ENCODE measurements around the gene SPPL2B.

SPPL2B gene

DNA sequence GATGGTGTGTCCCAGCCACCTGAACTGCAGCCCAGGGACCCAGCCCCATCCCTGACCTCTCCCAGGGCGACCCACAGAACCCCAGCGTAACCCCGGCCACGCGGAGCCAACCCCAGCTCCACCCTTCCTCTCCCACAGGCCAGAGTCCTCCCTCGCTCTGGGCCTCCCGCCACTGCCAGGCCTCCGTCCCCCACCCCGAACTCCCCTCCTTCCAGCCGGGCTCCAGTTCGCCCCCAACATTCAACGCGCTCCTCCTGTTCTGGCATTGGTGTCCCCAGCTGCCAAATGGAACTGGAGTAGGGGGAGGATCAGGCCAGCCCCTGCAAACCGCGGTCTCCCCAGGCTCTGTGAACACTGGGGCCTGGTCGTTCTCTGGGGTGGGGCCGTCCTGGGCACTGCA, 28.0 kb upstream of the SPPL2B start:
- Histone ChIP-seq H3K9ac (ENCODE audit: low read depth, low read length, poor library complexity, severe bottlenecking) (no peak overlapping the region), H3K9me2 (replicated peaks; ENCODE audit: low read depth, low read length) (no peaks in the 10 kb centered on the region), H3K4me3 (ENCODE audit: low read length, poor library complexity, severe bottlenecking) (no peak overlapping the region), H2AFZ (ENCODE audit: low read length) (no peak overlapping the region), H3K9me3 (ENCODE audit: insufficient read depth, low read depth, low read length) (no peaks in the 10 kb centered on the region), H3K4me2 (ENCODE audit: low read depth, low read length, poor library complexity, severe bottlenecking) (no peak overlapping the region), H3K27me3 (ENCODE audit: insufficient read depth, low read length, poor library complexity, severe bottlenecking) (no peaks in the 10 kb centered on the region), H3K36me3 (ENCODE audit: insufficient read depth, low read length) (no peaks in the 10 kb centered on the region), H3K4me1 (ENCODE audit: insufficient read depth, low read length, poor library complexity, severe bottlenecking) (no peaks in the 10 kb centered on the region), H3F3A (ENCODE audit: low read depth) (no peaks in the 10 kb centered on the region), H4K20me1 (ENCODE audit: insufficient read depth, low read length, poor library complexity, severe bottlenecking) (no peaks in the 10 kb centered on the region), H3K79me2 (ENCODE audit: insufficient read depth, low read length) (no peaks in the 10 kb centered on the region)
- no peak for TF ChIP-seq EZH2phosphoT487 (IDR thresholded peaks at IDR 0.05; ENCODE audit: borderline replicate concordance)
- TF ChIP-seq, protein P1, sequence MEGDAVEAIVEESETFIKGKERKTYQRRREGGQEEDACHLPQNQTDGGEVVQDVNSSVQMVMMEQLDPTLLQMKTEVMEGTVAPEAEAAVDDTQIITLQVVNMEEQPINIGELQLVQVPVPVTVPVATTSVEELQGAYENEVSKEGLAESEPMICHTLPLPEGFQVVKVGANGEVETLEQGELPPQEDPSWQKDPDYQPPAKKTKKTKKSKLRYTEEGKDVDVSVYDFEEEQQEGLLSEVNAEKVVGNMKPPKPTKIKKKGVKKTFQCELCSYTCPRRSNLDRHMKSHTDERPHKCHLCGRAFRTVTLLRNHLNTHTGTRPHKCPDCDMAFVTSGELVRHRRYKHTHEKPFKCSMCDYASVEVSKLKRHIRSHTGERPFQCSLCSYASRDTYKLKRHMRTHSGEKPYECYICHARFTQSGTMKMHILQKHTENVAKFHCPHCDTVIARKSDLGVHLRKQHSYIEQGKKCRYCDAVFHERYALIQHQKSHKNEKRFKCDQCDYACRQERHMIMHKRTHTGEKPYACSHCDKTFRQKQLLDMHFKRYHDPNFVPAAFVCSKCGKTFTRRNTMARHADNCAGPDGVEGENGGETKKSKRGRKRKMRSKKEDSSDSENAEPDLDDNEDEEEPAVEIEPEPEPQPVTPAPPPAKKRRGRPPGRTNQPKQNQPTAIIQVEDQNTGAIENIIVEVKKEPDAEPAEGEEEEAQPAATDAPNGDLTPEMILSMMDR (conservative IDR thresholded peaks at IDR 0.05; ENCODE audit: low read length) = no peak

DNA sequence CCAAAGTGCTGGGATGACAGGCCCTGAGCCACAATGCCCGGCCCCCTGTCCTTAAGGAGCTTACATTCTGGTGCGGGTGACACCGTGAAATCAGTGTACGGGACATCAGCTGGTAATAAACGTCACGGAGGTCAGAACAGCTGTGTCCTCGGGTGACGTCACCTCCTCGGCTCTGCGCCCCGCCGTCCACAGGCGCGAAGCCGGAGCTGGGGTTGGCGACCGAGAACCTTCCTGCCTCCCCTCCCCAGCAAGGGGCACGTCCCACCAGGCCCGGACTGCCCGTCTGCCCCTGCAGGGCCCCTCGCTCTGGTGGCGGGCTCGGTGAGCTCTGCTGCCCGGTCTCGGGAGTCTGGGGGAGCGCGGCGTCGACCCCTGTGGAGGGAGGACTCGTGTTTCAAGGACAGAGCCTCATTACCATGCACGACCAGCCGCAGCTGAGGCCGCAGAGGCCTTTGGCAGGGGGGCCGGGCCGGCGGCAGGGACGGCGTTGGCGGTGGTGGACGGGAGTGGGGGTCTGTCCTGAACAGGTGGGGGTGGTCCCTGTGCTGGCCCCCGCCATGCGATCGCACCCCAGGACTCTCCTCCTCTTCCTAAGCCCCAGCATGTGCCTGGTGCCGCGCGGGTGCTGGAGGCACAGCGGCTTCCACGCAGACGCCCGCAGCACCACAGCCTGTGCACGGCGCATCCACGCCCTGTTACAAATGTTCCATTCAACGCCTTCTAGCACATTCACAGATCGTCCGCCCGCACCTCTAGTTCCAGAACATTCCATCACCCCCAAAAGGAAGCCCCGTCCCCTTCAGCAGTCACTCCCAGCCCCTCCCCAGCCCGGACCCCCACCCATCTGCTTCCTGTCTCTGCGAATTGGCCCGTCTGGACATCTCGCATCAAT, 25.9 kb upstream of the SPPL2B start:
- Histone ChIP-seq H3K27me3 (ENCODE audit: insufficient read depth, low read length, poor library complexity, severe bottlenecking) (no peaks in the 10 kb centered on the region), H3K36me3 (ENCODE audit: insufficient read depth, low read length) (no peaks in the 10 kb centered on the region), H3K4me1 (ENCODE audit: insufficient read depth, low read length, poor library complexity, severe bottlenecking) (no peaks in the 10 kb centered on the region), H3K9me3 (ENCODE audit: insufficient read depth, low read depth, low read length) (no peaks in the 10 kb centered on the region), H3K9ac (ENCODE audit: low read depth, low read length, poor library complexity, severe bottlenecking) (no peak overlapping the region), H3K9me2 (replicated peaks; ENCODE audit: low read depth, low read length) (no peaks in the 10 kb centered on the region), H3K4me2 (ENCODE audit: low read depth, low read length, poor library complexity, severe bottlenecking) (no peak overlapping the region), H4K20me1 (ENCODE audit: insufficient read depth, low read length, poor library complexity, severe bottlenecking) (no peaks in the 10 kb centered on the region), H2AFZ (ENCODE audit: low read length) (no peak overlapping the region), H3K79me2 (ENCODE audit: insufficient read depth, low read length) (no peaks in the 10 kb centered on the region), H3F3A (ENCODE audit: low read depth) (no peaks in the 10 kb centered on the region), H3K4me3 (ENCODE audit: low read length, poor library complexity, severe bottlenecking) (no peak overlapping the region)
- TF ChIP-seq, protein P1 (conservative IDR thresholded peaks at IDR 0.05; ENCODE audit: low read length) = no peak
- TF ChIP-seq EZH2phosphoT487 (IDR thresholded peaks at IDR 0.05; ENCODE audit: borderline replicate concordance) = no peak

DNA sequence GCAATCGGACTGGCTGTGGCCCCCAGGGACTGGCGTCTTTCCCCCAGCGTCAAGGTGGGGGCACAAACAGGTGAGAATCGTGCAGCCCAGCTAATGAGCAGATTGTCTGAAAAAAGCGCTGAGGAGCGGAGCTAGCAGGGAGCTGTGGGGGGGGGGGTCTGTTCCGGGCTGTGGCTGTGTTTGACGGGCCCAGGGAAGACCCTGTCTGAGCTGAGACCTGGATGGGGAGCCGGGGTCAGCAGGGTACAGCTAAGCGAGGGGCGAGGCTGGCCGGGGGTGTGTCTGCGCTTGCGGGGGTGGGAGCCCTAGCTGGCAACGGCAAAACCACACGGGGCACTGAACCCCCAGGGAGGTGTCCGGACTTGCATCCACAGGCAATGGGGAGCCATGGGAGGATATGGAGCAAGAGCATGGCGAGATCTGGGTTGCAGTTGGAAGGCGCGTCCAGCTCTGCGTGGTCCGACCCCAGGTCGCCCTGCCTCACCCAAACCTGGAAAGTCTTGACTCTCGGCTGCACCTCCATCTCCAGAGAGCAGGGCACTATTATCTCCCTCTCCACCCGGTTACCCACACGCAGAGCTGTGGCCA, 25.2 kb upstream of the SPPL2B start:
- Histone ChIP-seq H4K20me1 (ENCODE audit: insufficient read depth, low read length, poor library complexity, severe bottlenecking) (no peaks in the 10 kb centered on the region), H3K9me2 (replicated peaks; ENCODE audit: low read depth, low read length) (no peaks in the 10 kb centered on the region), H2AFZ (ENCODE audit: low read length) (no peak overlapping the region), H3K79me2 (ENCODE audit: insufficient read depth, low read length) (no peaks in the 10 kb centered on the region), H3K4me1 (ENCODE audit: insufficient read depth, low read length, poor library complexity, severe bottlenecking) (no peaks in the 10 kb centered on the region), H3K36me3 (ENCODE audit: insufficient read depth, low read length) (no peaks in the 10 kb centered on the region), H3K27me3 (ENCODE audit: insufficient read depth, low read length, poor library complexity, severe bottlenecking) (no peaks in the 10 kb centered on the region), H3K9me3 (ENCODE audit: insufficient read depth, low read depth, low read length) (no peaks in the 10 kb centered on the region), H3F3A (ENCODE audit: low read depth) (no peaks in the 10 kb centered on the region), H3K4me3 (ENCODE audit: low read length, poor library complexity, severe bottlenecking) (no peak overlapping the region), H3K9ac (ENCODE audit: low read depth, low read length, poor library complexity, severe bottlenecking) (no peak overlapping the region), H3K4me2 (ENCODE audit: low read depth, low read length, poor library complexity, severe bottlenecking) (no peak overlapping the region)
- TF ChIP-seq, protein P1 (conservative IDR thresholded peaks at IDR 0.05; ENCODE audit: low read length) = no peak
- TF ChIP-seq EZH2phosphoT487 (IDR thresholded peaks at IDR 0.05; ENCODE audit: borderline replicate concordance) = no peak
